GM19240 (cell line): ENCODE results near the gene OR2AK2.

ENCODE experiments used
- DNase-seq: peaks from one replicate; pipeline ENCODE4 v3.0.0; 2011; ENCODE audit warnings: low spot score; ENCODE audit not compliant: insufficient read length

OR2AK2 gene, protein sequence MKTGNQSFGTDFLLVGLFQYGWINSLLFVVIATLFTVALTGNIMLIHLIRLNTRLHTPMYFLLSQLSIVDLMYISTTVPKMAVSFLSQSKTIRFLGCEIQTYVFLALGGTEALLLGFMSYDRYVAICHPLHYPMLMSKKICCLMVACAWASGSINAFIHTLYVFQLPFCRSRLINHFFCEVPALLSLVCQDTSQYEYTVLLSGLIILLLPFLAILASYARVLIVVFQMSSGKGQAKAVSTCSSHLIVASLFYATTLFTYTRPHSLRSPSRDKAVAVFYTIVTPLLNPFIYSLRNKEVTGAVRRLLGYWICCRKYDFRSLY

DNA sequence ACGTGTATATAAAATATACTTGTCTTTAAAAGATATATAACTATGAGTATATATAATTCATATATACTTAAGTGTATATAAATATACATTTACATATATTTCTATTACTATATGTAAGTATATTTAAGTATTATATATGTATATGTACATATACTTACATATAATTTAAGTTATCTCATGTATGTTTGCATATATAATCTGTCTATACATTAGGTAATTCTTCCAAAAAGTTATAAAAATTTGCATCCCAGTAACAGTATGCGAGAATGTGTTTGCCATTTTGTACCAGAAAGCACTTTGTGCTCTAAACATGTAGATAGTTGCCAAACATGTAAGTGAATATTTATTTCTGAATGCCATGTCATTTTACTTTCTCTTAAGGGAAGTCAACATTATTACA lies at the start of gene OR2AK2:
Gene OR2AK2, plus strand, starts transcription at position 301 of the 400 bp plus-strand sequence. CDS start 144 bp downstream, outside the sequence.
- DNase-seq, result no peak

DNA sequence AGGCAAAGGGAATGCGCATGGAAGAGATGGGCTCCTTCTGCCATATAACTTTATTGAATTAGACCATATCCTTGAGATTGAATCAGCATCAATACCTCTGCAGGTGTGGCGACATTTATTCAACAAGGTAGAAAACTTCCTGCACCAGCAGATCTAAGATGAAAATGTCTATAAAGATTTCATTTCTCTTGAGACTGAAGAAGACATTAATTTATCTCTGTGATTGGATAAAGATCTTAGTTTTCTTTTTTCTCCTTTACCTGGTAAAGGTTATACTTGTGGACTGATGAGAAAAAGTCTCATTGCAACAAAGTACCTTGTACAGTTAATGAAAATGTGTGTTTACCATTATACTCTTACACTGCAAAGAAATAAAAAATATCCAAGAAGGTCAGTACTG lies 45.1 kb upstream of the OR2AK2 start, which contains the start of gene OR2T8:
Gene OR2T8, plus strand, starts transcription at position 301 of the 400 bp plus-strand sequence. CDS start 766 bp downstream, outside the sequence.
- no peak for DNase-seq

DNA sequence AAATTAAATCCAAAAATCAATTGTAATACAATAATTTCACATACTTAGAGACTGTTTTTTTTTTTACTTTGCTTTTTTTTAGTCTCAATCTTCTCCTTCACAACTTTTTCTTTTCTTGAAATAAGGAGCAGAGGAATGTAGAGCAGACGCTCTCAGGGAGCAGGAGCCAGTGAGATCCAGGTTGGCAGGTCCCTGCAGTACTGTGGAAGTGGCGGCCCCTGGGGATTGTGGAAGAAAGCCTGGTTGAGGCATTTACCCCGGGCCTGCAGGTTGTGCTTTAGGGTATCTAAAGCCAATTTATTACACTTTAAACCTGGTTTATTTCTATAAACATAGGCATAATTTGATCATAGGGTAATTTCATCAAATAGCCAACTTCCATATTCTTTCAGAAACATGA lies 41.1 kb upstream of the OR2AK2 start:
- DNase-seq, result no peak

DNA sequence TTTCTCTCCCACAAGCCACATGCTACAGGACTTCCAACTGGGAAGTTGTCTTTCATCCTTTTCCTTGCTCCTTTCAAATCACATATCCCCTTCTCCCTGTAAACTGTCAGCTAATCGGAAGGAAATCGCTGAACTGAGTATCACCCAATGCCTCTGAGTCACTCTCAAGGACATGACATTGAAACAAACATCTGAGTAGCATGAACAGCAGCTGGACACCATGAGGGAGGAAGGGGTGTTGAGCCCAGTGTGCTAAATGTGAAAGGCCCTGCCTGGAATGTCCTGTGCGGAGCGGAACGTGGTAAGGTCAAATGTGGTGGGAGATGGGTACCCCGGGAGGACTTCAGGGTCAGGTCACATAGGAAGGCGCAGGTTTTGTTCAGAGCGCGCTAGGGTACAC lies 40.2 kb upstream of the OR2AK2 start, which contains the start of gene OR2AJ1:
Gene OR2AJ1, plus strand, starts transcription at position 22 of the 400 bp plus-strand sequence. CDS start 8,880 bp downstream, outside the sequence.
- no peak for DNase-seq

DNA sequence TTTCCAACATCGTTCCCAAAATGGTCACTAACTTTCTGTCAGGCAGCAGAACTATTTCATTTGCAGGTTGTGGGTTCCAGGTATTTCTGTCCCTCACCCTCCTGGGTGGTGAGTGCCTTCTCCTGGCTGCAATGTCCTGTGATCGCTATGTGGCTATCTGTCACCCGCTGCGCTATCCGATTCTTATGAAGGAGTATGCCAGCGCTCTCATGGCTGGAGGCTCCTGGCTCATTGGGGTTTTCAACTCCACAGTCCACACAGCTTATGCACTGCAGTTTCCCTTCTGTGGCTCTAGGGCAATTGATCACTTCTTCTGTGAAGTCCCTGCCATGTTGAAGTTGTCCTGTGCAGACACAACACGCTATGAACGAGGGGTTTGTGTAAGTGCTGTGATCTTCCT lies 31.0 kb upstream of the OR2AK2 start:
- no peak for DNase-seq

DNA sequence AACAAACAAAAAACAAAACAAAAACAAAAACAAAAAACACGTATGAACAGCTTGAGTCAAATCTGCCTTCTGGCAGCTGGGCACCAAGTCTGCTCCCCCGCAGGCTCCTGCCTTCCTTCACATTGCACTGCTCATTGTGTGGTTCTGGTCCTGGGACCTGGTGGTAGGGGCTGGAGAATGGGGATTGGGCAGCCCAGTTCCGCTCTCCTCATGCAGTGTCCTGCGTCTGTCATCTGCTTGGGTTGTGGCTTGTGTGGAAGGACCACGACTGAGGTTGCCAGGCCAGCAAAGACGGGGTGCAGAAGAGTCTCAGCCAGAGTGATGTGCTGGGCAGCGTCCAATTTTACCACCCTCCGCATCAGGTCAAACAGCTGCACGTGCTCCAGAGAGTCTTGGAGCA lies 29.3 kb upstream of the OR2AK2 start:
- DNase-seq, result no peak

DNA sequence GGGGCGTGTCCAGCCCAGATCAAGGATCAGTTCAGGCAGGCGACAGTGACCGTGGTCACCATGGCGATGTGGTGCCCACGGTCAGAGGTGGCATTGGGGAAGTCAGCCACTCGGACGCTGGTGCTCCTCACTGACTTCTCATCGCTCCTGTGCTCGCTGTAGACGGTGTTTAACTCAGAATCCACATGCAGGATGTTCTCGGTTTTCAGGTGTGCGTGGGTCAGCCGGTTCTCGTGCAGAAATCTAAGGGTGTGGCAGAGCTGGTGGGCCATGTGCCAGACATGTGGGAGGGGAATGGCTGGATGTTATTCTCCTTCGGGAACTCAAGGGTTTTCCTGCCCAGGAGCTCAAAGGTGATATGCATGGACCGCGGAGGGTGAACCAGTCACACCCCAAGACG lies 28.6 kb upstream of the OR2AK2 start:
- no peak for DNase-seq

DNA sequence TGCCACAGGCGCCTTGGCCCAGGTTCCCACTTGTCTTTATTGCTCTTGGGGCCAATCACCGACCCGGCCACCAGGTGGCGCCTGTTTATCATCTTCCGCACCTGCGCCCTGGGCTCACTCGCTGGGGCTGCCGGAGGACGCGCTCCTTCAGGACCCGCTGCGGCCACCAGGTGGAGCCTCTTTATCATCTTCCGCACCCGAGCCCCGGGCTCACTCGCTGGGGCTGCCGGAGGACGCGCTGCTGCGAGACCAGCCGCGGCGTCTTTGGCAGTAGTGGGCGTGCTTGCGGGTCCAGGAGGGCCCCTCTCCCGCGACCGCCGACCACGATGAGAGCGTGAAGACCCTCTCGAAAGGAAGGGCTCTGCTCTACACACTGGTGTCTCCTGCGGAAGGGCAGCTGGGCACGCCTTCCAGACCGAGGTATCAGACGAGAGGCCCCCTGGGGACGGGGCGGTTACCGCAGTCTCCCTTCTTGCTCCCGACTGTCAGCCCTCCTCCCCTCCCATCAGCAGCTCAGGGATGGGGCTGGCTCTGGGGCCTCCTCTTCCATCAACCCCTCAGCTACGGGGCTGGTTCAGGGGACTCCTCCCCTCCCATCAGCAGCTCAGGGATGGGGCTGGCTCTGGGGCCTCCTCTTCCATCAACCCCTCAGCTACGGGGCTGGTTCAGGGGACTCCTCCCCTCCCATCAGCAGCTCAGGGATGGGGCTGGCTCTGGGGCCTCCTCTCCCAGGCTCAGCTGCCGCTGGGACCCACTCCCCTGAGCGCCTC lies 27.9 kb upstream of the OR2AK2 start:
- peak; percentile 47 for DNase-seq

DNA sequence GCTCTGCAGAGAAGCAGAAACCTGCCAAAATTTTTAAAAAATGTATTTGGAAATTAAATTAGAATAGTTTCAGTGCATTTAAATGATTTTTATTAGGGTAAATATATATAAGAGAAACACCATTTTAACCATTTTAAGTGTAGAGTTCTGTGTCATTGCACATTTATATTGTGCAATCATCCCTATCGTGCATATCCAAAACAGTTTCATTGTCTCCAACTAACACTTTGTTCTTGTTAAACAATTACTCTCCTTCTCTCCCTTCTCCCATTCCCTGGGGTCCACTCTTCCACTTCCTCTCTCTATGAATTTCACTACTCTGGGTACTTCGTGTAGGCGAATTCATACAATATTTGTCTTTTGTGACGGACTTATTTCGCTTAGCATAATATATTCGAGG lies 22.4 kb upstream of the OR2AK2 start:
- no peak for DNase-seq

DNA sequence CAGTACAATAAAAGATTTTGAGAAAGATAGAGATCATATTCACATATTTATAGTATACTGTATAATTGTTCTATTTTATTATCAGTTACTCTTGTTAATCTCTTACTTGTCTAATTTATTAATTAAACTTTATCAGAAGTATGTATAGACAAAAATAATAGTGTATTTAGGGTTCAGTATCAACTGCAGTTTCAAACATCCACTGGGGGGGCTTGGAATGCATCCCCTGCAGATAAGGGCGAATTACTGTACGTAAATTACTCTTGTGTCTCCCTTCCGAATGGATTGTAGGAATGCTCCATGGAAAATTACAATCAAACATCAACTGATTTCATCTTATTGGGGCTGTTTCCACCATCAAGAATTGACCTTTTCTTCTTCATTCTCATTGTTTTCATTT lies 16.5 kb upstream of the OR2AK2 start, which contains the start of gene OR2L8:
Gene OR2L8, plus strand, starts transcription at position 301 of the 400 bp plus-strand sequence. Its CDS starts 0 bp downstream, at position 301.
- DNase-seq, result no peak

DNA sequence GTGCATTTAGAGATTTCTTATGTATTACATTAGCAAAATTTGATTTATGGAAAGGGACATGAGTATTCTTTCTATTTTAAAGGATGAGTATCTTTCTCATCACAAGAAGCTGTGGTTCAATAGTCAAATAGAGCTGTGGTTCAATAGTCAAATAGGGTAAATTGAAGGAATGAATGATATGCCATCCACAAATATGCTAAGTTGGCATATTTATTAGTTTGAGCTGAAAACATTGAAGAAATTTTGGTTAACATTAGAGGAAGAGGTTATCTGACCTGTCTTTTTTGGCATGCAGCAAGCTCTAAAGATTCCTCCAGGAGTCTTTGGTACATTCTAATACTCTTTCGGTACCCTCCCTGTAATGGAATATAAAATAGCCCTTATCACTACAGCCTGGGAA lies 11.6 kb upstream of the OR2AK2 start:
- no peak for DNase-seq

DNA sequence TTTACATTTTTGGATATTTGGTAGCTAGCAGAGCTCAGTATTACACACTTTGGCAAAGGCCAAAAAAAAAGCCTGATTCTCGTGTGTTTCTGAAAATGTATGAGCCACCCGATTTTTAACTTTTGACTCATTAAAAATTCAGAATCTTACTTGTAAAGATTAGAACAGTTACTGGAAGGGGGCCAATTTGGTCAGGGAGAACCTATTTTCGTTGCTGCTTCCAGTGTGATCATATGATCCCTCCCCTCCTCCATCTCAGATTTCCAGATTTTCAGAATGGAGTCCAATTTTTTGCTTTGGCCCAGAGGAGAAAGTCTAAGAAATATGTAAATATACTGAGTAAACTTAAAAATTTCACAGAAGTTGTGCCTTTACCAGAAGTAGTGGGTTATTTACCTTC lies 3.2 kb upstream of the OR2AK2 start:
- no peak for DNase-seq

DNA sequence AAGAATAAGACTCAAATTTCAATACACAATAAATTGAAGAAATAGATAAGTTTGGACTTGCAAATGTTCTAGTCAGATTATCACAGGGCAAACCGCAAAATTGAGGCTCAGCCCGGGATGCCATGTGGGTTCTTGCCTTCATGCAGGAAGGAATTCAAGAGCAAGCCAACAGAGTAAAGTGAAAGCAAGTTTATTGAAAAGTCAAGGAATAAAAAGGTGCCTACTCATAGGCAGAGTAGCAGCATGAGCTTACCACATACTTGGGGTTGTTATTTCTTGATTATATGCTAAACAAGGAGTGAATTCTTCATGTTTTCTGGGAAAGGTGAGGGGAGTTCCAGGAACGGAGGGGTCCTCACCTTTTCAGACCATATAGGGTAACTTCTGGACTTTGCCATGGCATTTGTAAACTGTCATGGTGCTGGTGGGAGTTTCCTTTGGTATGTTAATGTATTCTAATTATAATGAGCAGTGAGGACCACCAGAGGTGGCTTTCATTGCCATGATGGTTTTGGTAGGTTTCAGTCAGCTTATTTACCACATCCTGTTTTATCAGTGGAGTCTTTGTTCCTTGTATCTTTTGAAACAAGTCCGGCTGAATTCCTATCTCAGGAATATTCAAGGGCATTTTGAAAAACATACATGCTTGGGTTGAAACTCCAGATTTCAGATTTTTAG lies 2.0 kb upstream of the OR2AK2 start:
- no peak for DNase-seq

DNA sequence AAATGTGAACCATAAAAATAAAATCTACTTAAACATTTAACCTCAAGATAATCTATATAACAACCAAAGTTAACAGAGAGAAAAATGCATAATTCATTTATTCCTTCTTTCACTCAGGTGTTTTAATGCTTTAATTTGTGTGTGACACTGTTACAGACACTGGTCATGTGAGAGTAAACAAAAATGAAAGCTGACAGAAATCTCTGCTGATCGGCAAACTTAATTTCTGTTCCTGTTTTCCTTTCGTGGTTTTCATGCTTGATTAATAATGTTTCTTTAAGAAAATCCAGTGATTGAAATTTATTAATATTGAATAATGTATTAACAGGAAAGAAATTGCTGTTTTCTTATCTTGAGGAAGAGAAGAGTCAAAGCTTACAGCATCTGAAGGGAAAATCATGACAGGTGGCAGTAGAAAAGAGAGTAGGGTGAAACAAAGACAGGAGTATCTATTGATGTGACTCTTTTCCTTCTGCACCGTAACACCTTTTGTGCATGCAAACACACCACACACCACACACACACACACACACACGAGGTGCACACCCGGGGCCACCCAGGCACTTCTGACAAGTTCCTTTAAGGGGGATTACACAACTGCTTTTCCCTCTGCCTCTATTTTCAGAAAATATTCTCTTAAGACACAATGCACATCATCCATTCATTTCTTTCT lies 1.6 kb downstream of the OR2AK2 start:
- DNase-seq, result no peak

DNA sequence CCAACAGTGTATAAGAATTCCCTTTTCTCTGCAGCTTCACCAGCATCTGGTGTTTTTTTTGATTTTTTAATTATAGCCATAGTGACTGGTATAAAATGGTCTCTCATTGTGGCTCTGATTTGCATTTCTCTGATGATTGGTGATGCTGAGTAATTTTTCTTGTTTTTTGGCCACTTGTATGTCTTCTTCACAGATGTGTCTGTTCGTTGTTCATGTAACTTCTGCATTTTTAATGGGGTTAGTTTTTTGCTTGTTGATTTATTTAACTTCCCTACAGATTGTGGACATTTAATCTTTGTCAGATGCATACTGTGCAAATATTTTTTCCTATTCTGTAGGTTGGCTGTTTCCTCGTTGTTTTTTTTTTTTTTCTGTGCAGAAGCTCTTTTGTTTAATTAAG lies 28.0 kb downstream of the OR2AK2 start:
- no peak for DNase-seq

DNA sequence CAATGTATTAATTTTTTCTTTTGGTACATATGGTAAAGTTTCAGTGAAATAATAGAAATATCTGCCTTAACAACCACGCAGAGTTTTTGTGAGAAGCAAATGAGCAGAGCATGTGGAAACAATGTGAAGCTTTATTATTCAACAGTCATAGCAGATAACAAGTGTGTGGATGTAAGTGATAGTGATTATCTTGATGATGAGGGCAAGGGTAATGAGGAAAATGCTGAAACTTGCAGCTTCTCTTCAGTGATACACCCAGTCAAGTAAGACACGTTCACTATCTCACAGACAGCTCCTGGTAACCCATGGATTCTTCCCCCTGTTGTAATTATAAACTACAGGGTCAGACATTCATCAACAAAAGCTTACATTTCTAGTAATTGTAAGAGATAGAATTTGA lies 33.8 kb downstream of the OR2AK2 start:
- no peak for DNase-seq

DNA sequence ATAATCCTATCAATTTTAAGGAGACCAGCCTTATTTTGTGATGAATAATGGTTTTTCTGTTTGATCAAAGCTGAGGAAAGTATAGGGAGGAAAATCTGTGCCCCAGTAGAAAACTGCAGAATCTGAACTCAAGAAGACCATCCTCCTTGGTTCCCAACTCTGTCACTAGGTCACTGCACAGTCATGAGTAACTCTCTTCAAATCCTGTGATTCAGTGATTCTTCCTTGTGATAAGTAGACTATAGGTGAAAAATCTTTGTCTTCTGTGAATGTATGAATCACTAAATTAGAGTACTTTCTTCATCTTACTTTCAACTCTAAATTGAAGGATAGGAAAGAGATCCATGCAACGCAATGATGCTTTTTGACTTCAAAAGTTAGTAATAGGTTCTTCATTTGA lies 35.1 kb downstream of the OR2AK2 start:
- DNase-seq, result no peak

DNA sequence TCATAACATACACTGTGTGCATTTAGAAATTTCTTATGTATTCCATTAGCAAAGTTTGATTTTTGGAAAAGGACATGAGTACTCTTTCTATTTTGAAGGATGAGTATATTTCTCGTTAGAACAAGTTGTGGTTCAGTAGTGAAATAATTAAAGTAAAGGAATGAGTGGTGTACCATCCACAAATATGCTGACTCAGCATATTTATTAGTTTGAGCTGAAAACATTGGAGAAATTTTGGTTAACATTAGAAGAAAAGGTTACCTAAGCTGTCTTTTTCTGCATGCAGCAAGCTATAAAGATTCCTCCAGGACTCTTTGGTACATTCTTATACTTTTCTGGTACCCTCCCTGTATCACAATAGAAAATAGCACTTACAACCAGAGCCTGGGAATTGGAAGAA lies 42.7 kb downstream of the OR2AK2 start:
- DNase-seq, result no peak

DNA sequence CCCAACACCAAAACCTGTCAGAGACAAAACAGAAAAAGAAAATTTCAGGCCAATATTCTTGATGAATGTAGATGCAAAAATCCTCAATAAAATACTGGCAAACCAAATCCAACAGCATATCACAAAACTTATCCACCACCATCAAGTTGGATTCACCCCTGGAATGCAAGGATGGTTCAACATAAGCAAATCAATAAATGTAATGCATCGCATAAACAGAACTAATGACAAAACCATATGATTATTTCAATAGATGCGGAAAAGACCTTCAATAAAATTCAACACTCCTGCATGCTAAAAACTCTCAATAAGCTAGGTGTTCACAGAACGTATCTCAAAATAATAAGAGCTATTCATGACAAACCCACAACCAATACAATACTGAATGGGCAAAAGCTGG lies 44.6 kb downstream of the OR2AK2 start:
- no peak for DNase-seq

DNA sequence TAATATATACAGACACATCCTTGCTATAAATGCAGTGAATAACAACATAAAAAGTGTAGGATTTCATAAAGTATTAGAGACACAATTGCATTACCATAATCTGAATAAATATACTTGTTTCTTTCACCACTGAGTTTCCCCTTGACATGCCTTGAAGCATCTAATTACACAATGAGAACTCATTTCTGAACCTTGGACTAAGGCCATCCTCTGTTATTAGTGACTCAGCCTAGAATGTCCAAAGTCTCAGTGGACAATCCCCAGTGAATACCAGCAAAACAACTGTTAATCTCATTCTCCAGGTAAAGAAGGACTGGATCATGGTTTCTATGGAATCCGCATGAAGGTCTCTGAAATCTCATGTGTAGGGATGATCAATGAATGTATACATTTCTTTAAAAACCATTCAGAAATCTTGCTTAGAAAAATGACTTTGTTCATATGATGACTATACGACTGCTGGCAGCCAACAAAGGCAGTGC lies 48.2 kb downstream of the OR2AK2 start, which contains the start of gene OR2L5:
Gene OR2L5, plus strand, starts transcription at position 432 of the 482 bp plus-strand sequence. CDS start 8,288 bp downstream, outside the sequence.
- no peak for DNase-seq

DNA sequence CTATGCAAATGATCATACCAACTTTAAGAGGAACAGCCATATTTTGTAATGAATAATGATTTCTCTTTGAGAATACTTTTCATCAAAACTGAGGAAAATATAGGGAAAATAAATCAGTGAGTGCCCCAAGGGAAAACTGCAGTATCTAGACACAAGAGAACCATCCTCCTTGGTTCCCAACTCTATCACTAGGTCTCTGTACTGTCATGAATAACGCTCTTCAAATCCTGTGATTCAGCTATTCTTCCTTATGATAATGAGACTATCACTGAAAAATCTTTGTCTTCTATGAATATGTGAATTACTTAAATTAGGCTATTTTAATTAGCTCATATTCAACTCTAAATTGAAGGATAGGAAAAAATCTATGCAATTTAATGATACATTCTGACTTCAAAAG lies 50.8 kb downstream of the OR2AK2 start:
- no peak for DNase-seq
